ENCODE data around the gene ATP2C2.
A peak's percentile ranks its signal among the peaks of the same experiment; 100 is the strongest.
"Not testable (repeated sequence)": the region's sequence is repeated elsewhere in the genome, so short reads cannot be mapped to it uniquely, and the experiment has no call there.

ATP2C2 gene

DNA sequence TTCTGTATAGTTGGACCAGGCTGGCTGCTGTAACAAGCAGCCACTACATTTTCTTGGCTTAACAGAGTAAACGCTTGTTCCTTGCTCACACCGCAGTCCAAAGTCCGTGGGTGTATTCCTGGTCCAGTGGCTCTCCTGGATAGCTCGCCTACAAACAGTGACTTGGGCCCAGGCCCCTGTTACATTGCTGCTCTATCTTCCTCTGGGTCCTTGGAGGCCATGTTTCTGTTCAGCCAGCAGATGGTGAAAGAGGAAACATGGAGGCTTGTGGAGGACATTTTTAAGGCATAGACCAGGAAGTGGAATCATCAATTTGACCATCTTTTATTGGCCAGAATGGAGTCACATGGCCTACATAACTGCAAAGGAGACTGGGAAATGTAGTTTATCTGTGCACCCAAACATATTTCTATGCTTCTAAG, 55.1 kb downstream of the ATP2C2 start:
- DNase-seq = peak; percentile 74

DNA sequence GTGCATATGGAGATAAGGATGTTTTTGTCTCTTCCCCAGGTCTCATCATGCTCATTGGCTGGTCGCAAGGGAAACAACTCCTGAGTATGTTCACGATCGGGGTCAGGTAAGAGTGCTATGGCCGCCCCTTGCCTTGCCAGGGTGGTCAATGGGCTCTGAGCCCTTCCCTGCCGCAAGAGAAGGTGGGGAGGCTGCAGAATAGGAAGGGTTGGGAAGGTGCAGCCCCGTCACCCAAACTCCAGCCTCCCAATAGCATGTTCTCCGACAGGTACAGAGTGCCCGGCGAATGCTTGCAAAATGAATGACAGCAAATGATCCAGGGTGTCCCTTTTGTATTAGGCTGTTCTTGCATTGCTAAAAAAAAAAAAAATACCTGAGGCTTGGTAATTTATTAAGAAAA, 57.4 kb downstream of the ATP2C2 start:
- no peak for DNase-seq

DNA sequence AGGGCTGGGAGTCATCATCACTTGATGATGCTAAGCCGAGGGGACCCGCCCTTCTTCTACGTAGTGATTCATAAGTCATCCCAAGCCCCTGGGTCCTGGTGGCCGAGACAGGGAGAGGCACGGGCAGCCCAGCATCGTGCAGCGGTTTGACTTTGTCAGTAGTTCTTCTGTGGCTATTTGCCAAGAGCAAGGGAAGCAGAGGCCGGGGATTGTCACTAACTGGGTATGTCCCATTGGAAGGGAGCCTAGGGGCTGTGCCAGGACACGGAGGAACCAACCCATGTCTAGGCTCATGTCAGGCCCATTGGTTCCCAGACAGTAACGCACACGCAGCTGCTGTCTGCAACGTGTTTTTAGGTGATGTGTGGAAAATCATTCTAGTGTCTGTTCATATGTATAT, 58.5 kb downstream of the ATP2C2 start:
- no peak for DNase-seq

DNA sequence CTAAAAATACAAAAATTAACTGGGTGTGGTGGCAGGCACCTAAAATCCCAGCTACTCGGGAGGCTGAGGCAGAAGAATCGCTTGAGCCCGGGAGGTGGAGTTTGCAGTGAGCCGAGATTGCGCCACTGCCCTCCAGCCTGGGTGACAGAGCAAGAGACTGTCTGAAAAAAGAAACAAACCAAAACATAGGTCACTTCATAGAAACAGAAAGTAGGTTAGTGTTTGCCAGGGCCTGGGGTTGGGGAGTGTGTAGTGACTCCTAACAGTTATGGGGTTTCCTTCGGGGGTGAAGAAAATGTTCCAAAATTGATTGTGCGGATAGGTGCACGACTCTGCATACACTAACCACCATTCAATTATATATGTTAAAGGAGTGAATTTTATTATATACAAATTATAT, 59.2 kb downstream of the ATP2C2 start:
- DNase-seq = no peak

DNA sequence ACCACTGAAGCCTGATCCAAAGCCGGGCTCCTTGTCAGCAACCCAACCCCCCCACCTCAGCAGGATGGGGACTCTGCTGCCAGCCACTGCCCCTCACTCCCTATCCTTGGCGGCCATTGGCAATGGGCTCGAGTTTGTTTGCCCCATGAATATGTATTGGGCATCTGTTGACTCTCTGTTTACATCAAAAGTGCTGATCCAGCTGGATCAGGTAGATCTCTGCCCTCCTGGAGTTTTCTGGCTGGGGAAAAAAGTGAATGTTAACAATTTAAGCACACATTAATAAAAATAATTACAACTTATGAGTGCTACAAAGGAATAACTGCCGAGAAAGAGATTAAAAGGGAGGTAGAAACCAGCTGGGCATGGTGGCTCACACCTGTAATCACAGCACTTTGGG, 62.5 kb downstream of the ATP2C2 start:
- DNase-seq = no peak

DNA sequence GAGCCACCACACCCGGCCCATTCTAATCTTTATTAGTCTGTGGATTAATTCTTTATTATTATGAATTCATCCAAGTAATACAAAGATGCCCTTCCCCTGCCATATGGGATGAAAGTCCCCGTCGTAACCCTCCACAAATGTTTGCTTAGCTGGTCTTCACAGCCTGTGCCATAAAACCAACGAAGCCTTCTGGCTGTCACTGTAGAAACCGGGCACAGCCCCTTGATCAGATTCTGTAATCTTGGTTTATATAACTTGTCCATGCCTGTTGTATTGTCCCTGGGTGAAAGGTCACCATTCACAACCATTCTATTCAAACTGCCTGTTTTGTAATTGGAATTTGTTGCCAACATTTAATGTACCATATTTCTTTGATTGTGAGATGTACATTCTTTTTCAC, 66.5 kb downstream of the ATP2C2 start:
- no peak for DNase-seq

DNA sequence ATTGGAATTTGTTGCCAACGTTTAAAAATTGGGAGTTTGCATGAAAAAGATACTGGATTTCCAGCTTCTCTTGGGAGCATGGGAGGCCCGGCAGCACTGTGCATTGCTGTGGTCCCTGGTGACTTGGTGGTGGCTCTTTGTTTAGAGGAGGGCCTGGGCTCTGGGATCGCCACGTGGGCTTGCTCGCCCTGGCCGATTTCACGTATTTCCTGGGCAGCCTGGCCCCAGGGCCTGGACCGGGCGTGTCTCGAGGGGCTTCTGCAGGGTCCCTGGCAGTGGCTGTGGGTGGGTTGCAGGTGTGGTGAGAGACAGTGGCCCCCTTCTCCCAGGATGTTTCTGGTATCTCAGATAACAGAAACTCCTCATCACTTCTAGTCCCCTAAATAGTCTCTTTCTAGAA, 67.9 kb downstream of the ATP2C2 start:
- DNase-seq = no peak

DNA sequence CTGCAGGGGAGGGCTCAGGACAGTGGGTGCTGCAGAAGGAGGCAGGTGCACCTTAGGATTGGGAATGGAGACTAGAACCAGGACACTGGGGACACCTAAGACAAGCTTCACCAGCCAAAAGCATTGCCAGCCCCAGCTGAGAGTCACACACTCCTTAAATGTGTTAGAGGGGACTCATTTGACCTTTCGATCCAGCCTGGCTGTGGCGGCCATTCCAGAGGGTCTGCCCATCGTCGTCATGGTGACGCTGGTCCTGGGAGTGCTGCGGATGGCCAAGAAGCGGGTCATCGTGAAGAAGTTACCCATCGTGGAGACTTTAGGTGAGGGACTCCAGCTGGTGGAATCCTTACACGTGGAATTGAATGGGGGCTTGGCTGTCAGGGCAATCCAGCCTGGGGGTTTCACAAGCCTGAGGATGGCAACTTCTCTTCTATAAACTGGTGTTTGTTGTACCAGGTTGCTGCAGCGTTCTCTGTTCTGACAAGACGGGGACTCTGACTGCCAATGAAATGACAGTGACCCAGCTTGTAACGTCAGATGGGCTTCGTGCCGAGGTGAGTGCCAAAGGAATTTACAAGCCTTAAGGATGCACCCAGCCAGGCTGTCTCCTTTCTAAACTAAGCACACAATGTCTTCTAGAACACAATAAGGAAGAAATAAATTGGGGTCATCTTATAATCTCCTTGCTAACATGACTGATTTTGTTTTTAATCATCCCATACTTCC, 70.8 kb downstream of the ATP2C2 start:
- peak; percentile 37 for DNase-seq

DNA sequence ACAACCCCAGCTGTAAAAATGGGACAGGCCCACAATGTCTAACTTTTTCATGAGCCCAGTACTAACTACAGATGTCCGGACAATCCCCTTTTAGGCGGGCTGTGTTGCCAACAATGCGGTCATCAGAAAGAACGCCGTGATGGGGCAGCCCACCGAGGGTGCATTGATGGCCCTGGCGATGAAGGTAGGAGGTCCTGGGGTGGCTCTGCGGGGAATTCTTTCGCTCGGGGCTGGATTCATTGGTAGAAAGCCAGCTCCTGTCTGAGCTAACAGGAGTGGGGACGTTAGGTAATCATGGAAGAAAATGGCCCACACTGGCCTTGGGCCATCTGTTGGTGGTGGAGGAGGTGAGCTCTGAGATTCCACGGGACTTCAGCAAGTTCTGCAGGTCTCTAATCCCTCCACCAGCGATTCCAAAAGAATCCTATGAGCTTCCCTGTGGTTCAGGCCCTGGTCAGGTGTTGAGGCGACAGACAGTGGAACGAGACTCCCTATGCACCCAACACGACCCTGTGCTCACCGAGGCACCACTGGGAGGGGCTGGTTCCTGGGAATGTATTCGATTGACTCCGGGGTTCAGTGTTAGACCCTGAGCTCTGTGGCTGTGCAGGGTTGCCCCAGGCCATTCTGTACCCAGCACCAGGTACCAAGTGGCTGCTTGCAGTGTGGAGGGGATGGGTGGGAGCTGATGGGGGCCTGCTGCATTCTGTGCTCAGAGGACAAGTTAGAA, 74.2 kb downstream of the ATP2C2 start:
- no peak for DNase-seq

DNA sequence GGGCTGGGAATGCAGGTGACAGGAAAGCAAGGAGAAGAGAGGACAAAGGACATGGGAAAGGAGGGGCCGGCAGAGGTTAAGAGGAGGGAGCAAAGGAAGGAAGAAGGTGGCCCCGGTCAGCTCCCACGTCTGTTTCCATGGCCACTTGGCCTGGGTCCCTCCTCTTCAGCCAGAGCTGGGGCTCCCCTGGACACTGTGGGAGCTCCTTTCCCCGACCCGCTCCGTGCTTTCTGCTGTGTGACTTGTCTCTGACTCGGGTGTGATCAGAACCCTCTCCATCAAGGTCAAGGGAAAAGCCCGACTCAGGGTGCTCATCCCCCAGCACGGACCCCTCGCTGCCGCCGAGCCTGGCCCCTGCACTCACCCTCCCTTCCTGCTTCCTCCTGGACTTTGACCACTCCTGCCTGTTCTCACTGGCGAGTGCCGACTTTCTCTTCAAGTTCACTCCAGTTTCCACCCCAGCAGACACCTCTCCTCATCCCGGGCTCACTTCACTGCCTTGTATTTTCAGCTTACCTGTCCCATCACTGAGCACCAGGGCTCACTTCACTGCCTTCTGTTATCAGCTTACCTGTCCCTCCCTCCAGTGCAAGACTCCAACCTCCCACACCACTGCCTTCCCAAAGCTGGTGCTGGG, 74.9 kb downstream of the ATP2C2 start:
- DNase-seq = no peak

DNA sequence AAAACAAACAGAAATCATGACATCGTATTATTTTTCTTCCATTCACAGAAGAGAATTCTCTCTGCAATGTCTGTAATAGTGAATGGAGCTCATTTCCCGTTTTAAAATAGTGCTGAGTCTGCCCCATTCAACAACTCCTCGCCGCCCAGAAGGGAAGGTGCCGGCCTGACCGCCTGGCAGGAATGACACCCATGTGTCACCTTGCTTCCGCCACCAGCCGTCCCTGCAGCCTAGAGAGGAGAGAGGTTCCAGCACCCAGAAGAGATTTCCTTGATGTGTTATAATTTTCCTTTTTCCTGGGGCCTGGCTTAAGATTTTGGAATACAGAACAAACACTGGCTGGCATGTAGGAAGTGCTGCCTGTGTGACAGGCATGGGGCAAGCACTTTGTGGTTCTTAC, 76.1 kb downstream of the ATP2C2 start:
- no peak for DNase-seq

DNA sequence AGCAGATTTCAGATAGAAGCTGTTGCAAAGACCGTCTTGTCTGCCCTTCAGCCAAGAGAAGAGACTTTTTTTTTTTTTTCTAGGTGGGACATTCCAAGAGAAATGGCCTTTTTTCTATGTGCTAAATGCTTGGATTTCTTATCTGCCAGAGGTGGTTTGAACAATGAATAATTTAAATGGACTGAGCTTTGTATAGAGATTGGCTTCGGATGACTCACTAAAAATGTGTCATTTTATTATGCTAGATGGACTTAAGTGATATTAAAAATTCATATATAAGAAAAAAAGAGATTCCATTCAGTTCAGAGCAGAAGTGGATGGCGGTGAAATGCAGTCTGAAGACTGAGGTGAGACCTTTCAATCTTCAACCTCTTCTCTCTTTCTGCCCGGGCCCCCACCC, 77.7 kb downstream of the ATP2C2 start:
- no peak for DNase-seq

DNA sequence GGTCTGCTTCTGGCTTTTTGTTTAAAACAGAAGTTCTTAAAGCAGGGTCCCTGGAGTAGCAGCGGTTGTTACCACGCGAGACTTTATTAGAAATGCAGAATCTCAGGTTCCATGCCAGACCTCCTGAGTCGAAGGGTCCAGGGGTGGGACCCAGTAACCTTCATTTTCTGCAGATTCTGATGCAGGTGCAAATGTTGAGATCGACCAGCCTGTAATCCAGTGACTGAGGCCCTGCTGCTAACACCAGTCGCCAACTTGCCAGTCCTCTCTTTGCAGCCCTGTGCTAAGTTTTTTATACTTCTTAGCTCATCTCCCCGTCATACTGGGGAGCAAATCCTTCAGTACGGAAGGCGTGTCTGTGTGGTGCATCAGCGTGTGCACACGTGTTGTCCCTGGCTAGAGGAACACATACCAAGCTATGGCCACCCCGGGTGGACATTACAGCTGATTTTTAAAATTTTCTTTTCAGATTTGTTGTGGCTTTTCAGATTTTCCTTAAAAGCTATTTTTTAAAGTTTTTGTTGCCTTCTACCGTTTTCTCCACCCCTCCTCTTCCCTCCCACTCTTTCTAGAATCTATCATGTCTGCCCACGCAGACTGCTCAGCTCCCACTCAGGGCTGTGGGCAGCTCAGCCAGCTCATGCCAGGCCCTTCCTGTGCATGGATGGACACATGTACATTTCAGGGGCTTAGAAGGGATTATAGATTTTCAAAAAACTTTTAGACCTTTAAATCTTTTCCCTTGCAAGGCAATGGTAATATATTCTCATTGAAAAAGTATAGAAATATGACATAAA, 78.5 kb downstream of the ATP2C2 start:
- DNase-seq = no peak

DNA sequence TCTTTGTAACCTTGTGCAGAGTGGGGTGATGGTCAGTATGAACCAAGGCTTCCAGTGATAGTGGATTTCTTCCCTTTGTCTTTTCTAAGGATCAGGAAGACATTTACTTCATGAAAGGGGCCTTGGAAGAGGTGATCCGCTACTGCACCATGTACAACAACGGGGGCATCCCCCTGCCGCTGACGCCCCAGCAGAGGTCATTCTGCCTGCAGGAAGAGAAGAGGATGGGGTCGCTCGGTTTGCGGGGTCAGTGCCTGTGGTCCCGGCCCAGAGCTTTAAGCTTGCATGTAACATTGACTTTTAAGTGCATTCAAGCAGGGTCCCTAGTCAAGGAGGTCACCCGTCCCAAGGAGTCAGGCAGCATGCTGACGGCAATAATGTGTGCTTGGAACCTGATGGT, 80.1 kb downstream of the ATP2C2 start:
- DNase-seq = no peak

DNA sequence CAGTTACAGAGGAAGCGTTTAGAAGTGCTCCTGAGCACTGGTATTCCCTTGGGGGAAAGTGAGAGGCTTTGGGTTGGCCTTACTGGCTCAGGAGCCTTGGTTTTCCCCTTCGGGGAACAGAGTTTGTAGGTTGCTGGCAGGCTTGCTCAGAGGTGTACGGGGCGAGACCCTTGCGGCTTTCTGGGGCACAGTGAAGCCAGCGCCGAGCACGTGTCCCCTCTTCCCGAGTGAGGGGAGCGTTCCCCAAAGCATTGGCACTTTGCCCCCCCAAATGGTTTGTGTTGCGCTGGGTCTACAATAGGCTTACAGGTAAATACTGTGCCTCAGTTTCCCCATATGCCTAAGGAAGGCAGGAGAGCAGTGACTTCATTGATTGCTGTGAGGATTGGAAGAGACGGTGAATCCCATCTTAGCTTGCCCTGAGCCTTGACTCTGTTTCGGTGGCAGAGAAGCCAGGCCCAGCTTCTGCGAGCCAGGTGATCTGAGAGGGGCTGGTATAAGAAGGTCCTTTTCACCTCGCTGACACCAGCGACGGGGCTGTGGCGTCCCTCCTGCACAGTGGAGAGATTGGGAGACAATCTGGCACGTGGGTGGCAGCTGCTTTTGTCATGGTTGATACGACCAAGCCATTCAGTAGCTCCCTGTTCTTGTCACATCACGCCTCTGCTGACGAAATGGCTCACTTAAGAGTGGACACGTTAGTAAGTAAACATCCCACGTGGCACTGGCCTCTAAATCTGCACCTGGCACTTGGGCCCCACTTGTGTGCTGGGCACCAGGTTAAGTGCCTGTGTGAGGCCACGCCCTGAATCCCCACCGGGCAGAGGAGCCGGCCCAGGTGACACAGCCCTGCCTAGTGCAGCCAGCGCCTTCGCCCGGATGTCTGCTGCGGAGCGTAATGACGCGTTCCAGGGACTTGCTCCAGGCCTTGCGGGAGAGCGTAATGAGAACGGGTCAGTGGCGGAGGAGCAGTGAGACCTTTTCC, 81.1 kb downstream of the ATP2C2 start:
- DNase-seq = no peak

DNA sequence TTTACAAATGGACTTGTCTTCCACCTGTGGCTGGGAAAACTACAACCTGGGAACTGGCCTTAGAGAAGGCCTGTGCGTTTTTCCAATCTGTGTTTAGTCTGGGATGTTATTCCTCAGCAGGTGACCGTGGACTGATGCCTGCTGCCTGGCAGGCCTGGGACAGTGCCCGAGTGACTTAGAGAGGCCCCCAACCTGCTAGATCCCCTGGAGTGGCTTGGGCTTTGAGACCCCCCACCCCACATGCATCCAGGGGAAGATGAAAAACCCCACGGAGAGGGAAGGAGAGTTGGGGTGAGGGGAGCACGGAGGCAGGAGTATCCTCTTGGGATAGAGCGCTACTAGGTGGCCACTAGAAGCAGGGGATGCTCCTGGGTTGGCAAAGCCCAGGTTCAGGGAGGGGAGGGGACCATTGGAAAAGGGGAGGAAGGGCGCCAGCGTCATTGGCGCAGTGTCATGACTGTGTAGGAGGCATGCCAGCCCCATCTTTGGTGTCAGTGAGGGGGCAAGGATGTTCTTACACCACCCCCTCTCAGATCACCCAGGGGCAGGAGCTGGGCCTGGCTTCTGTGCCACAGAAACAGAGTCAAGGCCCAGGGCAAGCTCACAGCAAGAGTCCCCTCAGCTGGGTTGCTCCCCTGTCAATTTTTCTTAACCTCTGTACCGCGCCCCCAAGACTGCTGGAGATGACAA, 82.0 kb downstream of the ATP2C2 start:
- no peak for DNase-seq

DNA sequence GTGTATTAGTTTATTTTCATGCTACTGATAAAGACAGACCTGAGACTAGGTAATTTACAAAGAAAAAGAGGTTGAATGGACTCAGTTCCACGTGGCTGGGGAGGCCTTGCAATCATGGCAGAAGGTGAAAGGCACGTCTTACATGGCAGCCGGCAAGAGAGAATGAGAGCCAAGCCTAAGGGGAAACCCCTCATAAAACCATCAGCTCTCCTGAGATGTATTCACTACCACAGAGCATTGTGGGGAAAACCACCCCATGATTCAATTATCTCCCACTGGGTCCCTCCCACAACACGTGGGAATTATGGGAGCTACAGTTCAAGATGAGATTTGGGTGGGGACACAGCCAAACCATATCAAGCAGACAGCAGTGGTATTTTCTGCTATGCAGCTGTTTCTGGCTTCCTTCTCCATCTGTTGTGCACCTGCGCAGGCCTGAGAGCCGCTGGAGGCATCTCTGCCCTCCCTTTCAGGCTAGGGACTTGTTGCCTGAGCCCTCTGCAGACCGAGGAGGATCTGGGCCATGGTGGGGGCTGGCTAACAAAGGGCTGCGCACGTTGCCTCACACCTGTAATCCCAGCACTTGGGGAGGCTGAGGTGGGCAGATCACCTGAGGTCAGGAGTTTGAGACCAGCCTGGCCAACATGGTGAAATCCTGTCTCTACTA, 82.8 kb downstream of the ATP2C2 start:
- DNase-seq = not testable (repeated sequence)

DNA sequence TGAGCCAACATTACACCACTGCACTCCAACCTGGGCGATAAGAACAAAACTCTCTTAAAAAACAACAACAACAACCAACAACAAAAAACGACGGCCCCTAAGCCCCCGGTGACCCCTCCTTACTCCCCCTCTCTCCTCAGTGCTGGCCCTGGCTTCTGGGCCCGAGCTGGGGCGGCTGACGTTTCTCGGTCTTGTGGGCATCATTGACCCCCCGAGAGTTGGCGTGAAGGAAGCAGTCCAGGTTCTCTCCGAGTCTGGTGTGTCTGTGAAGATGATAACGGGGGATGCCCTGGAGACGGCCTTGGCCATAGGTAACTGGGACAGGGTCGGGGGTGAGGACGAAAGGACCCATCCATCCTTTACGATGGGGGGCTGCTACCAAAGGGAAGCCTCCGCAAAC, 83.4 kb downstream of the ATP2C2 start:
- no peak for DNase-seq

DNA sequence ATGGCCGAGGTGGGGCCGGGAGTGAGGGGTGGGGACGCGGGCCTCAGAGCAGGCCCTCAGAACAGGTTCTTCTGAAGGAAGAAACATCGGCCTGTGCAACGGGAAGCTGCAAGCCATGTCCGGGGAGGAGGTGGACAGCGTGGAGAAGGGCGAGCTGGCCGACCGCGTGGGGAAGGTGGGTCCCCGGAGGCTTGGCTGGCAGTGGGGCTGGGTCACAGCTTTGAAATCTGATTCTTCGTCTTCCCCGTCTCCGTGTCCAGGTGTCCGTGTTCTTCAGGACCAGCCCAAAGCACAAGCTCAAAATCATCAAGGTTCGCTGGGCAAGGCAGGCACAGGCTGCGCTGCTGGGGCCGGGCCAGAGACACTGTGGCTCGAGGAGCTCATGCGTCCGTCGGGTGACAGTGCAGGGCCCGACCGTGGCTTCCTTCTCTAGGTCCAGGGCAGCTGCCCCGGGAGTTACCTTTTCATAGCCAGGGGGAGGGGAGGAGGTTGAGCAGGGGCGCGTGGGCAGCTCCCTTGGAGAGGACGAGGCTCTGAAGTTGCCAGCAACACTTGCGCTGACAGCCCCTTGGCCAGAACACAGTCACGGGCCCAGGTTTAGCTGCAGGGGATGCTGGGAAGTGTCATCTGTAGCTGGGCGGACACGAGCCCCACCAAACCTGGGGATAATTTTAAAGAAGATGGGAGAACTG, 84.9 kb downstream of the ATP2C2 start:
- no peak for DNase-seq

DNA sequence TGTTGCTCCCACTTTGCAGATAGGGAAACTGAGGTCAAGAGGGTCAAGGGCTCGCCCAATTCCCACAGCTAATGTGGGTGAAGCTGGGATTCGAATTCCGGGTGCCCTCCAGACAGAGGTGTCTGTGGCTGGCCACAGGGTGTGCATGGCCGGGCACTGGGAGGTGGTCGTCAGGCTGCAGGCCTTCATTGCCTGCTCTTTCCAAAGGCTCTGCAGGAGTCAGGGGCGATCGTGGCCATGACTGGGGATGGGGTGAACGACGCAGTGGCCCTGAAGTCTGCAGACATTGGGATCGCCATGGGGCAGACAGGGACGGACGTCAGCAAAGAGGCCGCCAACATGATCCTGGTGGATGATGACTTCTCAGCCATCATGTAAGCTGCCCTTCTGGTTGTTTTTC, 86.3 kb downstream of the ATP2C2 start:
- DNase-seq = no peak
